Thyroid gland (tissue), 4 donors: ENCODE measurements around the gene PCA3.

Experiments
- CTCF ChIP-seq, 6 experiments: fragments of 200-600 bp in 3 of 6; fragments of 450-650 bp in 3 of 6; sonication (generic) in 3 of 6; IDR thresholded peaks; one replicate each; pipeline ENCODE4 v1.5.1; 2016 to 2019; ENCODE audit warnings: antibody characterized with exemption in 6 of 6, mild to moderate bottlenecking in 2 of 6, inconsistent platforms in 1 of 6, moderate library complexity in 1 of 6
- POLR2A ChIP-seq, 2 donors: fragments of 450-650 bp; IDR thresholded peaks; one replicate each; pipeline ENCODE4 v1.6.1; 2017; ENCODE audit warnings: antibody characterized with exemption in 2 of 2, mild to moderate bottlenecking in 2 of 2, moderate library complexity in 1 of 2

GRCh38 chr9:76764138-76764537 is at the start of gene PCA3:
- TF ChIP-seq CTCF (IDR thresholded peaks at IDR 0.05), result no peak
- TF ChIP-seq POLR2A (IDR thresholded peaks at IDR 0.05), result no peak
